Ishikawa (cell line): ENCODE measurements around the gene GJB6.

ENCODE experiments used
- CEBPB ChIP-seq: IDR thresholded peaks from 2 replicates; pipeline ENCODE4 v1.6.1; 2012
- CREB1 ChIP-seq: IDR thresholded peaks from 2 replicates; pipeline ENCODE4 v1.6.1; 2012; ENCODE audit warnings: low read depth
- EGR1 ChIP-seq: IDR thresholded peaks from 2 replicates; pipeline ENCODE4 v1.6.1; 2012
- EP300 ChIP-seq: IDR thresholded peaks from 2 replicates; pipeline ENCODE4 v1.6.1; 2012; ENCODE audit warnings: borderline replicate concordance
- FOXM1 ChIP-seq: IDR thresholded peaks from 2 replicates; pipeline ENCODE4 v1.6.1; 2012; ENCODE audit warnings: low read depth, borderline replicate concordance
- NFIC ChIP-seq: IDR thresholded peaks from 2 replicates; pipeline ENCODE4 v1.6.1; 2012
- RAD21 ChIP-seq: IDR thresholded peaks from 2 replicates; pipeline ENCODE4 v1.6.1; 2012; ENCODE audit warnings: low read depth
- TAF1 ChIP-seq: IDR thresholded peaks from 2 replicates; pipeline ENCODE4 v1.6.1; 2012; ENCODE audit warnings: low read depth, mild to moderate bottlenecking
- TCF12 ChIP-seq: IDR thresholded peaks from 2 replicates; pipeline ENCODE4 v1.6.1; 2012; ENCODE audit warnings: low read depth
- TEAD4 ChIP-seq: IDR thresholded peaks from 2 replicates; pipeline ENCODE4 v1.6.1; 2012
- YY1 ChIP-seq: IDR thresholded peaks from 2 replicates; pipeline ENCODE4 v1.6.1; 2012; ENCODE audit warnings: low read depth
- ZBTB7A ChIP-seq: IDR thresholded peaks from 2 replicates; pipeline ENCODE4 v1.6.1; 2012; ENCODE audit warnings: low read depth
- TF ChIP-seq, protein P1 (sequence below): IDR thresholded peaks from 2 replicates; pipeline ENCODE4 v1.6.1; 2012; ENCODE audit warnings: low read depth, mild to moderate bottlenecking
- TF ChIP-seq, protein P2 (sequence below): IDR thresholded peaks from 2 replicates; pipeline ENCODE4 v1.6.1; 2012
- TF ChIP-seq, protein P3 (sequence below): IDR thresholded peaks from 2 replicates; pipeline ENCODE4 v1.6.1; 2012

The GJB6 gene

DNA sequence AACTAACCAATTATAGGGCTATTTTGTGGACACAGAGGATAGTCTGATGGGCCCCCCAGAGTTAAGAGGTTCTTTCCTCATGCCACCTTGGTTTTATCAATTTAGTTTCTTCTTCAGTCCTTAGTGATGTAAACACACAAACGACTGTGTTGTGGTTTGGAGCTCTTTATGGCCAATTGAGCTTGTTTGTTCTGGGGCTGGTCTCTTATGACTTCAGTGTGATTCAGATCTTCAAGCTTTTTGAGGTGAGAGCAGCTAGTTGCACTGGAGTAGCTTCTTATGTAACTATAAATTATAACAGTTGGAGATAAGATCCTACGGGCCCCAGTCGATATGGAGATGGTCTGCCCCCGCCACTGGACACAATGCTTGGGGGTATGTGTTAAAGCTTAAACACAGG lies 22.0 kb upstream of the GJB6 start:
- TF ChIP-seq EP300 = no peak
- TF ChIP-seq CREB1 = no peak
- no peak for TF ChIP-seq CEBPB
- TF ChIP-seq TAF1 = no peak
- TF ChIP-seq YY1 = no peak
- no peak for TF ChIP-seq ZBTB7A
- no peak for TF ChIP-seq NFIC
- no peak for TF ChIP-seq EGR1

DNA sequence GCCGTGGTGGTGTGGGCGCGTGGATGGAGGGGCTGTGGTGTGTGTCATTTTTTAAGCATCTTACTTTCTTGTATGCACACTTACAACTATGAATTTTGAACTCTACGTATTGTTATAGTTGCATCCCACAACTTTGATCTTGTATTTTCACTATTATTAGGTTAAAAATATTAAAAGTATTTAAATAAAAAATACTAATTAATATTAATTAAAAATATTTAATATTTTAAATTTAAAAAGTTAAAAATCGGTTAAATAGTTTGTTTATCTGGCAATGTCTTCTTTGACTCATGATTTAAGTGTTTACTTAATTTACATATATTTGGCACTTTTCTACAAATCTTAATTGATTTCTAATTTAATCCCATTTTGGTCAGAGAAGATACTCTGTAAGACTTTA lies 17.8 kb upstream of the GJB6 start:
- TF ChIP-seq ZBTB7A = no peak
- TF ChIP-seq FOXM1 = no peak
- TF ChIP-seq TCF12 = no peak
- TF ChIP-seq CEBPB = no peak
- TF ChIP-seq EP300 = no peak
- TF ChIP-seq RAD21 = no peak
- TF ChIP-seq TEAD4 = no peak
- no peak for TF ChIP-seq CREB1
- TF ChIP-seq, protein P1, sequence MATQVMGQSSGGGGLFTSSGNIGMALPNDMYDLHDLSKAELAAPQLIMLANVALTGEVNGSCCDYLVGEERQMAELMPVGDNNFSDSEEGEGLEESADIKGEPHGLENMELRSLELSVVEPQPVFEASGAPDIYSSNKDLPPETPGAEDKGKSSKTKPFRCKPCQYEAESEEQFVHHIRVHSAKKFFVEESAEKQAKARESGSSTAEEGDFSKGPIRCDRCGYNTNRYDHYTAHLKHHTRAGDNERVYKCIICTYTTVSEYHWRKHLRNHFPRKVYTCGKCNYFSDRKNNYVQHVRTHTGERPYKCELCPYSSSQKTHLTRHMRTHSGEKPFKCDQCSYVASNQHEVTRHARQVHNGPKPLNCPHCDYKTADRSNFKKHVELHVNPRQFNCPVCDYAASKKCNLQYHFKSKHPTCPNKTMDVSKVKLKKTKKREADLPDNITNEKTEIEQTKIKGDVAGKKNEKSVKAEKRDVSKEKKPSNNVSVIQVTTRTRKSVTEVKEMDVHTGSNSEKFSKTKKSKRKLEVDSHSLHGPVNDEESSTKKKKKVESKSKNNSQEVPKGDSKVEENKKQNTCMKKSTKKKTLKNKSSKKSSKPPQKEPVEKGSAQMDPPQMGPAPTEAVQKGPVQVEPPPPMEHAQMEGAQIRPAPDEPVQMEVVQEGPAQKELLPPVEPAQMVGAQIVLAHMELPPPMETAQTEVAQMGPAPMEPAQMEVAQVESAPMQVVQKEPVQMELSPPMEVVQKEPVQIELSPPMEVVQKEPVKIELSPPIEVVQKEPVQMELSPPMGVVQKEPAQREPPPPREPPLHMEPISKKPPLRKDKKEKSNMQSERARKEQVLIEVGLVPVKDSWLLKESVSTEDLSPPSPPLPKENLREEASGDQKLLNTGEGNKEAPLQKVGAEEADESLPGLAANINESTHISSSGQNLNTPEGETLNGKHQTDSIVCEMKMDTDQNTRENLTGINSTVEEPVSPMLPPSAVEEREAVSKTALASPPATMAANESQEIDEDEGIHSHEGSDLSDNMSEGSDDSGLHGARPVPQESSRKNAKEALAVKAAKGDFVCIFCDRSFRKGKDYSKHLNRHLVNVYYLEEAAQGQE = no peak
- TF ChIP-seq, protein P2, sequence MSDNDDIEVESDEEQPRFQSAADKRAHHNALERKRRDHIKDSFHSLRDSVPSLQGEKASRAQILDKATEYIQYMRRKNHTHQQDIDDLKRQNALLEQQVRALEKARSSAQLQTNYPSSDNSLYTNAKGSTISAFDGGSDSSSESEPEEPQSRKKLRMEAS = no peak
- TF ChIP-seq NFIC = no peak
- TF ChIP-seq YY1 = no peak
- TF ChIP-seq EGR1 = no peak
- TF ChIP-seq, protein P3, sequence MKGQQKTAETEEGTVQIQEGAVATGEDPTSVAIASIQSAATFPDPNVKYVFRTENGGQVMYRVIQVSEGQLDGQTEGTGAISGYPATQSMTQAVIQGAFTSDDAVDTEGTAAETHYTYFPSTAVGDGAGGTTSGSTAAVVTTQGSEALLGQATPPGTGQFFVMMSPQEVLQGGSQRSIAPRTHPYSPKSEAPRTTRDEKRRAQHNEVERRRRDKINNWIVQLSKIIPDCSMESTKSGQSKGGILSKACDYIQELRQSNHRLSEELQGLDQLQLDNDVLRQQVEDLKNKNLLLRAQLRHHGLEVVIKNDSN = no peak
- TF ChIP-seq TAF1 = no peak

DNA sequence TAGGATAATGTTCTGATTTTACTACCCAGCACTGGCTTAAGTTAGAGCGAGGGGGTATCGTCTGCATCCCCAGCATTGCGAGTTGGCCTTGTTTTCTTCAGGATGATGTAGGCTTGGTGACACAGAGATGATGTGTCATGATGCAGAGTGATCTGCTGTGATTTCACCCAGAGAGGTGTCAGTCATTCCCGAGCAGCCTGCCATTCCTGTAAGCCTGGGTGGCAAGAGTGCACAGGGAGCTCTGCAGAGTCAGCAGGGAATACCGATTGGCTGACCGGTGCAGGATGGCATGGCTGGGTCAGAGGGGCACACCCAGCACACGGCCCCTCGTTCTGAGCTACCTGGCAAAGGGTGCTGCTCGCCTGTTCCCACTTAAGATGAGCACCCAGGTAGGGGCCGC lies 15.8 kb upstream of the GJB6 start:
- TF ChIP-seq, protein P3 = no peak
- TF ChIP-seq CEBPB (no peak), YY1 (no peak), TCF12 (no peak)

DNA sequence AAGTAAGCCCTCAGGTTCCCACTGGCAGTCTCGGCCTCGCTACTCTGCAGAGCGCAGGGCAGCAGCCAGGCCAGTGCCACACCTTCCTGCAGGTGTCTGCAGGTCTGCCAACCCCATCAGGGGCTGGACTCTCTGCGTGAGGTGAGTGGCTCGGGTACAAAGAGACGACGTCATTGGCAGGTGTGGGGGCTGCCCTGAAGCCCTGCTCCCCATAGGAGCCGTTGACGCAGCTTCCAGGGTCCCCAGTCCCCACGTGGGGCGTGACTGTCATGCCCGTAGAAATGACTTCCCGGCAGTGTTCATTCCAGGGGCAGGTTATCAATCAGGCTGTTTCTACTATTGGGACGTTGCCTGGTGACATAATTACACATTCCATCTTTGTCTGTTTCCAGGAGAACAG lies 15.3 kb upstream of the GJB6 start:
- TF ChIP-seq, protein P2 = no peak
- TF ChIP-seq YY1 = no peak
- TF ChIP-seq NFIC = no peak
- TF ChIP-seq, protein P3 = no peak
- TF ChIP-seq CREB1 = no peak
- no peak for TF ChIP-seq FOXM1
- no peak for TF ChIP-seq ZBTB7A

DNA sequence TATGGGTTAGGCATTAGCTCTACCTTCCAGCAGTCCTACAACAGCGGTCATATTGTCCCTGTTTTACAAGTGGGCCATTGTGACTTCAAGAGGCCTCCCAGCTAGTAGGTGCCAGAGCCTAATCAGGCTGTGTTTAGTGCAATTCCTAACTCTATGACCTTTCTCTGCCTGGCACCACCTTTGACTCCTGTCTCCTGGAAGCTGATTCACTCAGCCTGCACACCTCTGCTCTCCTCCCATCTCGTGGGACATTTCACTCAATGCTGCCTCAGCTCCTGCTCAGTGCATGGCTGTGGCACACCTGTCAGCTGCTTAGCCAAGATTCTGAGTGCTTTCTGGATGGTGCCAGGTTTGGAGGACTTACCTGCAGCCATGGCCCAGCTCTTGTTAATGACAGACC lies 9.5 kb upstream of the GJB6 start:
- TF ChIP-seq EGR1 (no peak), TEAD4 (no peak), ZBTB7A (no peak), CREB1 (no peak), TAF1 (no peak), CEBPB (no peak), NFIC (no peak), RAD21 (no peak), YY1 (no peak)
- TF ChIP-seq, protein P1 = no peak
- TF ChIP-seq, protein P3 = no peak
- TF ChIP-seq, protein P2 = no peak
